HT-29 (cell line): ENCODE measurements around the gene SYT12. TPM values are rescaled to one million over a fixed set of nuclear protein-coding genes. Genes with fewer than 3 reads are reported as not detected.

Experiments used
- DNase-seq: peaks from one replicate; pipeline ENCODE4 v3.0.0-alpha.2; 2015; ENCODE audit warnings: low spot score
- total RNA-seq: library from RNA; depleted of rRNA; stranded (reverse); fragments of >200 nt; shearing (Covaris generic); gene quantifications from 2 replicates; pipeline ENCODE4 v1.2.3, GENCODE V29; 2014

The SYT12 gene
- total RNA-seq, 1 experiment from 2014 or later, result 1.7 TPM

DNA sequence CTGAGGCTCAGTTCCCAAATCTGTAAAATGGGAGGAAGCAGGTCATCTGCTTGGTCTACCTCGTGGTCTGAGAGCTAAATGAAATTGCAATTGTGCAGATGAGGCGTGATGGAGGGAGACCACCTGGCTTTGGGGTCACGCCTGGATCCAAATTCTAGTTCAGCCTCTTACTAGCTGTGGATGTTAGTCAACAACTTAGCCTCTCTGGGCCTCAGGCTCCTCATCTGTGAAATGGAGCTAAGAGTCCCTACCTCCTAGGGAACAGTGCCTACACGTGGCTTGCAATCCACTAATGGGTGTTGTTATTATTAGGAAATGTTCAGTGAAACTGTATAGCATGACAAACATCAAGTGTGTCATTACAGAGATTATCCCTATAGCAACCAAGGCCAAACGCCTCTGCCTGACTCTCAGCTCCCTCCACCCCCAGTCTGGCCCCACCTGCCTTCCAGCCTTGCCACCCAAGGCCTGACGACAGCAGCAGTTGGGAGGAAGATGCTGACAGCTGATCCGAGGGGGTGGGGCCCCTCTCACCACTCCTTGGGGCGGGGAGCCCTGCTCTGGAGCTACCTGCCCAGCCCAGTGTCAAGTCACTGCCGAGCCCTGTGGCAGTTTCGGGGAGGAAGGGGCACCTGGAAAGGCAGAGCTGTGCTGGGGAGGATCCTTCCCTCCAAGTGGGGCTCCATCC lies 32.0 kb downstream of the SYT12 start:
- peak; percentile 97 for DNase-seq

DNA sequence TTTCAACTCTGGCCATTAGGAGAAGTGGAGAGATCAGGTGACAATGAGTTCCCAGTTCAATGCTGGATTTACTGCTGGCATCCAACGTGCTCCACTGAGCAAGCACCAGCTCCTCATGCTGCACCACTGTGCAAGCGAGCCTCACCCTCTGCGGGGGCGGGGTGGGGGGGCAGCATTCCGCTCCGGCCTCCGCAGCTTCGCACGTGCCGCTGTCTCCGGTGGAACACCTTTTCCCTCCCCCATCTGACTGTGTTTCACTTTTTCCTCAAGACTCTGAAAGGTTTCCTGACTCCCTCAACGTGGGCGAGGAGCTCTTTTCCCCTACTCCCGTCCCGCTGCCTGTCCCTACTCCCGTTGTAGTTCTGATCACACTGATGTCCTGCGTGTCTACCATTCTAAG lies 32.9 kb downstream of the SYT12 start:
- peak; percentile 63 for DNase-seq

- DNase-seq, result peak; percentile 75
Measured at GRCh38 chr11:67056267-67057204, 33.6 kb downstream of the SYT12 start, which contains the start of gene RHOD. Gene RHOD, plus strand, starts transcription at chr11:67056847. Its CDS starts 56 bp downstream, at chr11:67056903.

DNA sequence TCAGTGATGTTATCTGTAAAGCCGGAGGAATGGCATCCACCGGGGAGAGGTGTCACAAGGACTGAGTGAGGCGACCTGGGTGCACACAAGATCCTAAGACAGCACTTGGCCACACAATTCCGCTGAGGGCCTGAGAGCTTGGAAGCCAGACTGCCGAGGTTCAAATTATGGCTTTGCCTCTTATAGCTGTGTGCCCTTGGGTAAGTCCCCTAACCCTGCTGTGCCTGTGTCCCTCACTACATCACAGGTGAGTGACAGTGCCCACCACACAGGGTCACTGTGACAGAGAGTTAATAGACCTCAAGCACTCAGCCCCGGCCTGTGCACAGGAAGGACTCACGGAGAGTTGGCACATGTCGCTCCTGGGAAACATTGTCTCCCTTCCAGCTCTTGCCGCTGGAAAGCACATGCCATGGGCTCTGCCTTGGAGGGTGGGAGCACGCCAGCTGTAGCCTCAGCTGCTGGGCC lies 34.3 kb downstream of the SYT12 start:
- DNase-seq, result peak; percentile 54

DNA sequence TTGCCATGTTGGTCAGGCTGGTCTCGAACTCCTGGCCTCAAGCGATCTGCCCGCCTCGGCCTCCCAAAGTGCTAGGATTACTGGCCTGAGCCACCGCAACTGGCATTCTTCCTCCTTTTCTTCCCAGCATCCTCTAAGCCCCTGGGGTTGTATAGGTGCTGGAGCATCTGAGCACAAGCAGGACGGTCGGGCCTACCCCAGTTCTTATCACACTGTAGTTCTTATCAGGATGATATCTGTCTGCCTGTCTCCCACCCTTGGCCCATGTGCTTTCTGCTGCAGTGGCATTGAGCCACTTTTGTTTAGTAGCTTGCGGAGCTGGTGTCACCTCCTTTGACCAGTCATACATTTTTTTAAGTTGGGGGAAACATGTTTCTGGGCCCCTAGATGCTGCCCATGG lies 35.6 kb downstream of the SYT12 start:
- DNase-seq, result no peak

DNA sequence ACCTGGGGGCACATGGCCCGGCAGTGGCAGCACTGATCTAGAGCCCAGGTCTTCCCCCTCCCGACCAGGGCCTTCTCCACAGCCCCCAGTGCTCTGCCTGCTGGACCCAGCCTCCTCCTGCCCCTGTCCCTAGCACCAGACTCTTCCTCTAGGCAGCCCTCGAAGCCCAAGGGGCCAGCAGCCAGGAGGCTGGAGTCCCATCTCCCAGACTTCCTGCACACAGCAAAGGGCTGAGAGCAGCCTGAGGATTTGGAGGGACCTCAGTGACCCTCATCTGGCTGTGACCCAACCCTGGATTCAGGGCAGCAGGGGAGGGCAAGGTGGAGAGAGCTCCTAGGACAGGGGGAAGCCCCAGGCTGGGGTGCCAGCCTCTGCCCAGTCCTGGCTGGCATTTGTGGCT lies 36.7 kb downstream of the SYT12 start:
- DNase-seq, result no peak

GRCh38 chr11:67060111-67060522 lies 37.2 kb downstream of the SYT12 start:
- DNase-seq, result no peak

GRCh38 chr11:67062526-67063373 lies 39.8 kb downstream of the SYT12 start:
- DNase-seq, result peak; percentile 64

DNA sequence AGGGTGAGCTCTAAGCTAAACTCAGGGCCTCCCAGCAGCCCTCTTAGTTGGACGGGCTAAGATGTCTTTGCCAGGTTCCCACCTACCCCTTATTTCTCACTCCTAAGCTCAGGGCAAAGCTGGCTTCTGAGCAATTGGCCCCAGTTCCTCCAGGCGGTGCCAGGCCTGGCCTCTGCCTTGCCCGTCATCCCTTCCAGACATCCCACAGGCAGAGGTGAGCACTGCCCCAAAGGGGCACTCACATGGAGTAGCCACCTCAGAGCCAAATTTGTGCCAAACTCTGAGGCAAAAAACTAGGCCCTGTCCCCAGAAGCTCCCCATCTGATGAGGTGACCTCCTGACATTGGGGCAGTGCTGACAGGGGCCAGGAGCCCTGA lies 43.4 kb downstream of the SYT12 start:
- no peak for DNase-seq

GRCh38 chr11:67071420-67072284 lies 48.7 kb downstream of the SYT12 start:
- peak; percentile 77 for DNase-seq

GRCh38 chr11:67072295-67072694 lies 49.4 kb downstream of the SYT12 start:
- DNase-seq, result no peak

GRCh38 chr11:67073908-67074307 lies 51.0 kb downstream of the SYT12 start:
- no peak for DNase-seq

- DNase-seq, result no peak
Measured at GRCh38 chr11:67076202-67076601, 53.3 kb downstream of the SYT12 start.

- DNase-seq, result no peak
Measured at GRCh38 chr11:67079065-67079705, 56.3 kb downstream of the SYT12 start.

- peak; percentile 47 for DNase-seq
Measured at GRCh38 chr11:67082071-67082791, 59.3 kb downstream of the SYT12 start.

- DNase-seq, result no peak
Measured at GRCh38 chr11:67083786-67084366, 60.9 kb downstream of the SYT12 start.

DNA sequence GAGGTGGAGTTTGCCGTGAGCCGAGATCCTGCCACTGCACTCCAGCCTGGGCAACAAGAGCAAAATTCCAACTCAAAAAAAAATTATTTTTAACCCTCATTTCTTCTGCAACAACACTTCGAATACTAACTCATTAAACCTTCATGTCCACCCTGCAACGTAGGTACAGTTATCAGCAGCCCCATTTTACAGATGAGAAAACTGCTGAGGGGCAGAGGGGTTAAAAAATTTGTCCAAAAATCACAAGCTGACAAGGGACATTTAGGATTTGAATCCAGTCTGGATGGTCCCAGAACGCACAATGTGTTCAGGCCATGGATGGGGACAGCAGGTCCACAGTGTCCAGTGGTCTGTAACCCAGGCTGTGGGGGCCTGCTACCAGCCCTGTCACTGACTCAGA lies 62.7 kb downstream of the SYT12 start:
- DNase-seq, result no peak

GRCh38 chr11:67090717-67091116 lies 67.8 kb downstream of the SYT12 start:
- DNase-seq, result no peak

- DNase-seq, result no peak
Measured at GRCh38 chr11:67095214-67095507, 72.2 kb downstream of the SYT12 start.
